Breast epithelium (tissue), 4 donors: ENCODE data around the gene MST1R. TPM values are rescaled to one million over a fixed set of nuclear protein-coding genes. Genes with fewer than 3 reads are reported as not detected.
A peak's percentile ranks its signal among the peaks of the same experiment; 100 is the strongest.

Experiments
- DNase-seq, 2 donors: peaks; one replicate each; pipeline ENCODE4 v3.0.0-alpha.2; 2019; ENCODE audit warnings: low spot score in 2 of 2
- H3K27ac ChIP-seq, 2 donors: fragments of 200-600 bp; sonication (generic) in 1 of 2; one replicate each; pipeline ENCODE4 v1.5.1; 2016 to 2019; ENCODE audit warnings: mild to moderate bottlenecking in 1 of 2
- H3K27me3 ChIP-seq, 2 donors: fragments of 200-600 bp; sonication (generic) in 1 of 2; one replicate each; pipeline versions ENCODE4 v1.5.1 to v1.6.0; 2017 to 2019; ENCODE audit warnings: control low read depth in 1 of 2, mild to moderate bottlenecking in 1 of 2
- H3K36me3 ChIP-seq: fragments of 200-600 bp; one replicate; pipeline ENCODE4 v1.5.1; 2019
- H3K4me1 ChIP-seq, 2 donors: fragments of 200-600 bp; sonication (generic); one replicate each; pipeline ENCODE4 v1.5.1; 2016 to 2019; ENCODE audit warnings: control low read depth in 1 of 2
- H3K4me3 ChIP-seq, 3 donors: fragments of 200-600 bp; sonication (generic); 1 replicate in 2 of 3; 2 replicates in 1 of 3; pipeline ENCODE4 v1.5.1; 2016 to 2019; ENCODE audit warnings: mild to moderate bottlenecking in 3 of 3, moderate library complexity in 2 of 3
- H3K9me3 ChIP-seq, 2 donors: fragments of 200-600 bp; sonication (generic) in 1 of 2; one replicate each; pipeline ENCODE4 v1.5.1; 2016 to 2019; ENCODE audit warnings: control low read depth in 1 of 2
- CTCF ChIP-seq, 3 donors: fragments of 450-650 bp; IDR thresholded peaks; one replicate each; pipeline ENCODE4 v1.5.1; 2016 to 2017; ENCODE audit warnings: antibody characterized with exemption in 3 of 3, mild to moderate bottlenecking in 3 of 3, moderate library complexity in 3 of 3
- POLR2A ChIP-seq: fragments of 450-650 bp; IDR thresholded peaks from one replicate; pipeline ENCODE4 v1.6.1; 2016; ENCODE audit warnings: antibody characterized with exemption, mild to moderate bottlenecking, moderate library complexity
- POLR2AphosphoS5 ChIP-seq, 3 donors: sonication (generic); formaldehyde crosslinking; IDR thresholded peaks; one replicate each; pipeline ENCODE4 v1.6.1; 2017; ENCODE audit warnings: antibody characterized with exemption in 3 of 3
- intact Hi-C: fragments of 100-400 bp; cut with DNase I; formaldehyde crosslinking; loops from one replicate; pipeline ENCODE4 v1.15.1; 2023; ENCODE audit warnings: low total_unique reads
- total RNA-seq, 3 donors: library from RNA; depleted of rRNA; stranded (reverse); fragments of >200 nt; gene quantifications; one replicate each; pipeline ENCODE4 v1.1.0, GENCODE V29; 2016

The MST1R gene
- 10 to 100 TPM in 1 of 3 donors, 1 to 10 TPM in 1, under 1 TPM in 1; 0.16 to 11.9 (median 7.5) TPM for total RNA-seq

- intact Hi-C loops = no loop called here
- peaks cover 6 to 8% of the 10 kb centered on the region in 2 donors for H3K4me1 ChIP-seq
- peak within 1 kb of the TSS; percentile 31 to 62 (median 47) for H3K4me3 ChIP-seq
- no peaks in the 10 kb centered on the region for H3K36me3 ChIP-seq
- DNase-seq = peak; percentile 83 to 87
- no peaks in the 10 kb centered on the region for H3K9me3 ChIP-seq
- peak in 1 of 3 donors; percentile 19 for TF ChIP-seq POLR2AphosphoS5 (IDR thresholded peaks at IDR 0.05)
- peak in 2 of 3 donors; percentile 11 to 36 for TF ChIP-seq CTCF (IDR thresholded peaks at IDR 0.05)
- no peak for TF ChIP-seq POLR2A
- H3K27me3 ChIP-seq = no peaks in the 10 kb centered on the region
- peak within 1 kb of the TSS; percentile 75 to 90 for H3K27ac ChIP-seq
Observed at GRCh38 chr3:49903451-49904424, at the start of gene MST1R. Gene MST1R, minus strand, starts transcription at chr3:49903873. Its CDS starts 264 bp downstream, at chr3:49903609.

GRCh38 chr3:49952924-49953323, 49.3 kb upstream of the MST1R start:
- no peak for DNase-seq
- Histone ChIP-seq H3K4me3 (no peak overlapping the region), H3K4me1 (no peaks in the 10 kb centered on the region), H3K9me3 (no peaks in the 10 kb centered on the region), H3K27ac (no peak overlapping the region), H3K36me3 (no peaks in the 10 kb centered on the region), H3K27me3 (no peaks in the 10 kb centered on the region)
- intact Hi-C loops = no loop called here
- TF ChIP-seq POLR2A (no peak), CTCF (IDR thresholded peaks at IDR 0.05) (no peak), POLR2AphosphoS5 (IDR thresholded peaks at IDR 0.05) (no peak)

DNA sequence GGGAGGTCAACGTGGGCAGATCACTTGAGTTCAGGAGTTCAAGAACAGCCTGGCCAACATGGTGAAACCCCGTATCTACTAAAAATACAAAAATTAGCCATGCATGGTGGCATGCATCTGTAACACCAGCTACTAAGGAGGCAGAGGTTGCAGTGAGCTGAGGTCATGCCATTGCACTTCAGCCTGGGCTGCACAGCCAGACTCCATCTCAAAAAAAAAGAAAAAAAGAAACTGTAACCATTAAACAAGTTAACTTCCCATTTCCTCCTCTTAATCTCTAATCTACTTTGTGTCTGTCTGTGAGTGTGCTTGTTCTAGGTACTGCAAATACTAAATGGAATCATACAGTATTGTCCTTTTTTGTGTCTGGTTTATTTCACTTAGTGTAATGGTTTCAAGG, 39.0 kb upstream of the MST1R start:
- Histone ChIP-seq H3K27me3 (no peaks in the 10 kb centered on the region), H3K4me3 (no peak overlapping the region), H3K27ac (no peak overlapping the region), H3K9me3 (no peaks in the 10 kb centered on the region), H3K36me3 (no peaks in the 10 kb centered on the region), H3K4me1 (peaks cover 4% of the 10 kb centered on the region in 2 donors)
- intact Hi-C loops = no loop called here
- DNase-seq = no peak
- TF ChIP-seq CTCF (IDR thresholded peaks at IDR 0.05) (no peak), POLR2A (no peak), POLR2AphosphoS5 (IDR thresholded peaks at IDR 0.05) (no peak)

GRCh38 chr3:49940667-49941249, 37.1 kb upstream of the MST1R start:
- no peaks in the 10 kb centered on the region for H3K36me3 ChIP-seq
- H3K27ac ChIP-seq = peak overlapping the region; percentile 93 to 98
- peaks cover 4% of the 10 kb centered on the region in 2 donors for H3K4me1 ChIP-seq
- no peaks in the 10 kb centered on the region for H3K9me3 ChIP-seq
- intact Hi-C loops = no loop called here
- H3K4me3 ChIP-seq = peak overlapping the region; percentile 73 to 91 (median 85)
- no peak for DNase-seq
- no peak for TF ChIP-seq POLR2AphosphoS5 (IDR thresholded peaks at IDR 0.05)
- no peaks in the 10 kb centered on the region for H3K27me3 ChIP-seq

DNA sequence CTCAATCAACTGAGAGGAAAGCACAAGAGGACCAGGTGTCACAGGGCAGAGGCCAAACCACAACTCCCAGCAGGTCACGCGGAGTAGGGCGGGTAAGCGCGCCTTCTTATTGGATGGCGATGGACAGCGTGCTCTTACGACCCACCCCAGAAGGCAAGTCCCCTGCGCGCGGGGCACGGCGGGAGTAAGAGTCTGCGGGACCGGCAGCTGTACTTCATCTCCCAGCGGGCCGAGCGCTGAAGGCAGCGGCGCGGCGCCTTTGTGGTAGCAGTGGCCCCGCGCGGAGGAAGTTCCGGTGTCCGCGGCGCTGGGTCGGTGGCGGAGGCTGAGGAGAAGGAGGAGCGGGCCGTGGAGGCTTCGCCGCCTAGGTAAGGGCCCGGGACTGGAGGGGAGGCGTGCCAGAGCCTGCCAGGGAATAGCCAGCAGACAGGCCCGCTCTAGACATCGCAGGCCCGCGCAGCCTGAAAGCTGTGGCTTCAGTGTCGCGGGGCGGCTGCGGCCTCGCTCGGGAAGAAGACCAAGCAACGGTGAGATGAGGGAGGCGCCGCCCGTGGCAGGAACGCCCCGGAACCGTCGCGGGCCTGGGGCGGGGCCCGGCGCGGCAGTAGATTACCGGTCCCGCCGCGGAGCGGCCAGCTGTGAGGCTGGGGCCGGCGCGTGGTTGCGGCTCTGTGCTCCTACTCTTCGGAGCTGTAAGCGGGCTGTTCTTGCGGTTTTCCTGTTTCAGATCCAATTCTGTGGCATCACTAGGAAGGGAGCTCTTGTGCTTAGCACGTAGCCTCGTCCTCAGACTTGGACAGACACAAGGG, 36.4 kb upstream of the MST1R start, which contains the start of gene RBM6:
Gene RBM6, plus strand, starts transcription at position 293 of the 809 bp plus-strand sequence. CDS start 22,492 bp downstream, outside the sequence.
- Histone ChIP-seq H3K27me3 (no peaks in the 10 kb centered on the region), H3K9me3 (no peaks in the 10 kb centered on the region), H3K36me3 (no peaks in the 10 kb centered on the region), H3K27ac (peak within 1 kb of the TSS; percentile 93 to 98), H3K4me1 (peaks cover 4% of the 10 kb centered on the region in 2 donors), H3K4me3 (peak within 1 kb of the TSS; percentile 73 to 91 (median 85))
- TF ChIP-seq CTCF (IDR thresholded peaks at IDR 0.05) = peak in 1 of 3 donors; percentile 12
- peak; percentile 79 for TF ChIP-seq POLR2A
- peak; percentile 83 to 89 (median 83) for TF ChIP-seq POLR2AphosphoS5 (IDR thresholded peaks at IDR 0.05)
- intact Hi-C loops = no loop called here
- peak; percentile 95 to 97 for DNase-seq
